Right lobe of liver (tissue), 4 donors: Measurements from ENCODE around the gene NUP133.
"Not testable (repeated sequence)": the region's sequence is repeated elsewhere in the genome, so short reads cannot be mapped to it uniquely, and the experiment has no call there.

Source experiments
- POLR2A ChIP-seq: fragments of 450-650 bp; IDR thresholded peaks from one replicate; pipeline ENCODE4 v1.6.1; 2017; ENCODE audit warnings: antibody characterized with exemption, mild to moderate bottlenecking
- TF ChIP-seq, protein P1 (sequence below), 4 donors: fragments of 200-600 bp in 3 of 4; fragments of 450-650 bp in 1 of 4; IDR thresholded peaks; one replicate each; pipeline versions ENCODE4 v1.5.1 to v1.8.0; 2016 to 2022; ENCODE audit warnings: antibody characterized with exemption in 4 of 4, mild to moderate bottlenecking in 2 of 4
- donor health status: DM: no; HTN: no; CAD: no.
- donor health status: DM: no; HTN: no; CAD: no.
- donor health status: DM: no; HTN: yes; CAD: no.

DNA sequence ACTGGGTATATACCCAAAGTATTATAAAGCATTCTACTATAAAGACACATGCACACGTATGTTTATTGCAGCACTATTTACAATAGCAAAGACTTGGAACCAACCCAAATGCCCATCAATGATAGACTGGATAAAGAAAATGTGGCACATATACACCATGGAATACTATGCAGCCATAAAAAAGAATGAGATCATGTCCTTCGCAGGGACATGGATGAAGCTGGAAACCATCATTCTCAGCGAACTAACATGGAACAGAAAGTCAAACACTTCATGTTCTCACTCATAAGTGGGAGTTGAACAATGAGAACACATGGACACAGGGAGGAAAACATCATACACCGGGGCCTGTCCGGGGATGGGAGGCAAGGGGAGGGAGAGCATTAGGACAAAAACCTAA lies 113.6 kb downstream of the NUP133 start:
- TF ChIP-seq, protein P1, sequence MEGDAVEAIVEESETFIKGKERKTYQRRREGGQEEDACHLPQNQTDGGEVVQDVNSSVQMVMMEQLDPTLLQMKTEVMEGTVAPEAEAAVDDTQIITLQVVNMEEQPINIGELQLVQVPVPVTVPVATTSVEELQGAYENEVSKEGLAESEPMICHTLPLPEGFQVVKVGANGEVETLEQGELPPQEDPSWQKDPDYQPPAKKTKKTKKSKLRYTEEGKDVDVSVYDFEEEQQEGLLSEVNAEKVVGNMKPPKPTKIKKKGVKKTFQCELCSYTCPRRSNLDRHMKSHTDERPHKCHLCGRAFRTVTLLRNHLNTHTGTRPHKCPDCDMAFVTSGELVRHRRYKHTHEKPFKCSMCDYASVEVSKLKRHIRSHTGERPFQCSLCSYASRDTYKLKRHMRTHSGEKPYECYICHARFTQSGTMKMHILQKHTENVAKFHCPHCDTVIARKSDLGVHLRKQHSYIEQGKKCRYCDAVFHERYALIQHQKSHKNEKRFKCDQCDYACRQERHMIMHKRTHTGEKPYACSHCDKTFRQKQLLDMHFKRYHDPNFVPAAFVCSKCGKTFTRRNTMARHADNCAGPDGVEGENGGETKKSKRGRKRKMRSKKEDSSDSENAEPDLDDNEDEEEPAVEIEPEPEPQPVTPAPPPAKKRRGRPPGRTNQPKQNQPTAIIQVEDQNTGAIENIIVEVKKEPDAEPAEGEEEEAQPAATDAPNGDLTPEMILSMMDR (IDR thresholded peaks at IDR 0.05): not testable (repeated sequence)
- not testable (repeated sequence) for TF ChIP-seq POLR2A
